Hepatocyte (in vitro differentiated cells): ENCODE data around the gene FCHSD2. TPM values are rescaled to one million over a fixed set of nuclear protein-coding genes. Genes with fewer than 3 reads are reported as not detected.
"Not testable (repeated sequence)": the region's sequence is repeated elsewhere in the genome, so short reads cannot be mapped to it uniquely, and the experiment has no call there.

Experiments
- DNase-seq: peaks from one replicate; pipeline ENCODE4 v3.0.0-alpha.2; 2016; ENCODE audit warnings: low spot score
- H2AFZ ChIP-seq: fragments of 200-600 bp; sonication (generic); 2 replicates; pipeline ENCODE4 v1.6.0; 2016; ENCODE audit warnings: antibody characterized with exemption, mild to moderate bottlenecking
- H3K27ac ChIP-seq: fragments of 200-600 bp; sonication (generic); 2 replicates; pipeline ENCODE4 v1.5.1; 2016; ENCODE audit warnings: mild to moderate bottlenecking
- H3K27me3 ChIP-seq: fragments of 200-600 bp; sonication (generic); 2 replicates; pipeline ENCODE4 v1.6.1; 2016
- H3K36me3 ChIP-seq: fragments of 200-600 bp; sonication (generic); replicated peaks from 2 replicates; pipeline ENCODE4 v1.5.1; 2016; ENCODE audit warnings: low read depth; ENCODE audit not compliant: insufficient read depth
- H3K4me1 ChIP-seq: fragments of 200-600 bp; sonication (generic); 2 replicates; pipeline ENCODE4 v1.5.1; 2016; ENCODE audit warnings: mild to moderate bottlenecking, moderate library complexity; ENCODE audit not compliant: insufficient read depth
- H3K4me2 ChIP-seq: fragments of 200-600 bp; sonication (generic); 2 replicates; pipeline ENCODE4 v1.6.0; 2016
- H3K4me3 ChIP-seq: fragments of 200-600 bp; sonication (generic); 2 replicates; pipeline ENCODE4 v1.5.1; 2016; ENCODE audit warnings: mild to moderate bottlenecking
- H3K79me2 ChIP-seq: fragments of 200-600 bp; sonication (generic); 2 replicates; pipeline ENCODE4 v1.6.0; 2017; ENCODE audit warnings: mild to moderate bottlenecking
- H3K9me2 ChIP-seq: fragments of 200-600 bp; sonication (generic); replicated peaks from 2 replicates; pipeline ENCODE4 v1.6.0; 2017; ENCODE audit warnings: mild to moderate bottlenecking; ENCODE audit not compliant: insufficient read depth
- H3K9me3 ChIP-seq: fragments of 200-600 bp; sonication (generic); 2 replicates; pipeline ENCODE4 v1.5.1; 2016; ENCODE audit warnings: low read depth, mild to moderate bottlenecking
- H4K20me1 ChIP-seq: fragments of 200-600 bp; sonication (generic); 2 replicates; pipeline ENCODE4 v1.6.0; 2016; ENCODE audit warnings: mild to moderate bottlenecking; ENCODE audit not compliant: insufficient read depth, poor library complexity, severe bottlenecking
- CTCF ChIP-seq: fragments of 200-600 bp; sonication (generic); IDR thresholded peaks from 2 replicates; pipeline ENCODE4 v1.5.1; 2016; ENCODE audit warnings: antibody characterized with exemption, mild to moderate bottlenecking; ENCODE audit not compliant: poor library complexity
- EZH2 ChIP-seq: fragments of 200-600 bp; sonication (generic); IDR thresholded peaks from 2 replicates; pipeline ENCODE4 v1.6.1; 2016; ENCODE audit warnings: antibody characterized with exemption, mild to moderate bottlenecking, borderline replicate concordance
- EZH2phosphoT487 ChIP-seq: fragments of 200-600 bp; sonication (generic); IDR thresholded peaks from one replicate; pipeline ENCODE4 v1.6.1; 2018; ENCODE audit warnings: antibody characterized with exemption, mild to moderate bottlenecking, low read depth, moderate library complexity; ENCODE audit not compliant: unreplicated experiment, severe bottlenecking
- WGBS: methylation state at CpG from one replicate; pipeline ENCODE4 v1.1.6; 2016; ENCODE audit warnings: low lambda C conversion rate; ENCODE audit errors: missing lambda C conversion rate; 5-methylcytosine and 5-hydroxymethylcytosine counted together
- polyA plus RNA-seq: library from polyadenylated mRNA; unstranded; fragments of >200 nt; fragmentation: Nextera tagmentation; extraction: Ambion mirVana; gene quantifications from 2 replicates; pipeline ENCODE4 v1.2.1, GENCODE V29; 2016
- total RNA-seq: library from RNA; depleted of rRNA; stranded (reverse); fragments of >200 nt; gene quantifications from 2 replicates; pipeline ENCODE4 v1.2.3, GENCODE V29; 2014

Gene FCHSD2
- total and polyA plus RNA-seq, 2 experiments from 2014 or later: 9.1 to 13.1 TPM

GRCh38 chr11:73137944-73138274 is 4.2 kb downstream of the FCHSD2 start:
- Histone ChIP-seq H2AFZ (no peak overlapping the region), H3K4me3 (no peak overlapping the region), H3K4me1 (peaks cover 13% of the 10 kb centered on the region), H3K27ac (no peak overlapping the region), H3K36me3 (no peaks in the 10 kb centered on the region), H3K9me2 (no peaks in the 10 kb centered on the region), H3K79me2 (peaks cover 74% of the 10 kb centered on the region), H3K9me3 (no peaks in the 10 kb centered on the region), H4K20me1 (no peaks in the 10 kb centered on the region), H3K27me3 (no peaks in the 10 kb centered on the region), H3K4me2 (no peak overlapping the region)
- no peak for DNase-seq
- no peak for TF ChIP-seq CTCF
- TF ChIP-seq EZH2phosphoT487: no peak
- TF ChIP-seq EZH2: no peak

GRCh38 chr11:73137262-73137943 is 4.7 kb downstream of the FCHSD2 start:
- no peak overlapping the region for H3K4me2 ChIP-seq

GRCh38 chr11:73136722-73137121 is 5.4 kb downstream of the FCHSD2 start:
- not testable (repeated sequence) for H3K36me3 ChIP-seq, H3K4me2 ChIP-seq, H2AFZ ChIP-seq, H3K4me3 ChIP-seq, H3K27ac ChIP-seq, H3K9me2 ChIP-seq, H4K20me1 ChIP-seq, H3K27me3 ChIP-seq, H3K9me3 ChIP-seq, DNase-seq
- Histone ChIP-seq H3K4me1 (peaks cover 11% of the 10 kb centered on the region), H3K79me2 (peaks cover 78% of the 10 kb centered on the region)
- WGBS: 93% methylated on average over 8 of the region's 8 CpGs

More at GRCh38 chr11:73137262-73137943, 4.7 kb downstream of the FCHSD2 start:
- H3K79me2 ChIP-seq: peaks cover 74% of the 10 kb centered on the region
- no peaks in the 10 kb centered on the region for H3K27me3 ChIP-seq
- no peak for DNase-seq
- 92% methylated on average over 5 of the region's 5 CpGs for WGBS
- no peaks in the 10 kb centered on the region for H3K36me3 ChIP-seq
- H4K20me1 ChIP-seq: no peaks in the 10 kb centered on the region
- H3K27ac ChIP-seq: no peak overlapping the region
- no peak overlapping the region for H2AFZ ChIP-seq
- no peaks in the 10 kb centered on the region for H3K9me3 ChIP-seq
- H3K4me3 ChIP-seq: no peak overlapping the region
- peaks cover 11% of the 10 kb centered on the region for H3K4me1 ChIP-seq
- TF ChIP-seq EZH2: no peak
- TF ChIP-seq EZH2phosphoT487: no peak
- no peak for TF ChIP-seq CTCF
- no peaks in the 10 kb centered on the region for H3K9me2 ChIP-seq

GRCh38 chr11:73135346-73136284 is 6.5 kb downstream of the FCHSD2 start:
- TF ChIP-seq CTCF: no peak
- TF ChIP-seq EZH2: no peak
- no peak for TF ChIP-seq EZH2phosphoT487
- no peak overlapping the region for H2AFZ ChIP-seq
- no peak overlapping the region for H3K4me2 ChIP-seq
- no peaks in the 10 kb centered on the region for H4K20me1 ChIP-seq
- no peaks in the 10 kb centered on the region for H3K27me3 ChIP-seq
- H3K79me2 ChIP-seq: peaks cover 69% of the 10 kb centered on the region
- H3K36me3 ChIP-seq: no peaks in the 10 kb centered on the region
- 68% methylated on average over 6 of the region's 6 CpGs for WGBS
- no peaks in the 10 kb centered on the region for H3K9me3 ChIP-seq
- H3K4me1 ChIP-seq: peaks cover 11% of the 10 kb centered on the region
- H3K9me2 ChIP-seq: no peaks in the 10 kb centered on the region
- DNase-seq: no peak
- no peak overlapping the region for H3K4me3 ChIP-seq
- no peak overlapping the region for H3K27ac ChIP-seq

GRCh38 chr11:73132349-73132748 is 9.8 kb downstream of the FCHSD2 start:
- peaks cover 45% of the 10 kb centered on the region for H3K79me2 ChIP-seq
- not testable (repeated sequence) for DNase-seq, H3K9me3 ChIP-seq, H3K9me2 ChIP-seq, H3K4me2 ChIP-seq, H3K27ac ChIP-seq, H3K4me1 ChIP-seq, H3K4me3 ChIP-seq, H3K36me3 ChIP-seq, H2AFZ ChIP-seq, H4K20me1 ChIP-seq, H3K27me3 ChIP-seq
- WGBS: 68% methylated on average over 2 of the region's 2 CpGs
